Activated T-helper 2 cell treated with anti-CD3 and anti-CD28 coated beads, Interferon-gamma antibody, Interleukin-2, Interleukin-4, amounts not matched to agents 10 μg/mL and 5 μg/mL and 100 μg/mL, durations not matched to agents 14 hours and 24 hours and 36 hours (primary cell): Measurements from ENCODE around the gene ZNF891. TPM values are rescaled to one million over a fixed set of nuclear protein-coding genes. Genes with fewer than 3 reads are reported as not detected.

Experiments used
- DNase-seq: peaks from one replicate; pipeline ENCODE4 v3.0.0; 2021; ENCODE audit warnings: low spot score
- H3K27ac Mint-ChIP-seq: one replicate; pipeline ENCODE4 v1.8.0; 2021; ENCODE audit warnings: mixed read lengths
- H3K27me3 Mint-ChIP-seq: one replicate; pipeline ENCODE4 v1.8.0; 2021; ENCODE audit warnings: low read depth, mixed read lengths
- H3K36me3 Mint-ChIP-seq: one replicate; pipeline ENCODE4 v1.8.0; 2021; ENCODE audit warnings: low read depth, mixed read lengths
- H3K4me1 Mint-ChIP-seq: one replicate; pipeline ENCODE4 v1.8.0; 2021; ENCODE audit warnings: low read depth, mixed read lengths
- H3K4me3 Mint-ChIP-seq: one replicate; pipeline ENCODE4 v1.8.0; 2021; ENCODE audit warnings: low read depth, mild to moderate bottlenecking, moderate library complexity, mixed read lengths
- H3K9me3 Mint-ChIP-seq: one replicate; pipeline ENCODE4 v1.8.0; 2021; ENCODE audit warnings: mixed read lengths
- intact Hi-C: fragments of 100-400 bp; cut with micrococcal nuclease; formaldehyde crosslinking; loops from one replicate; pipeline ENCODE4 v1.15.1; 2023
- total RNA-seq: library from RNA; stranded (reverse); gene quantifications from 2 replicates; pipeline ENCODE4 v1.2.3, GENCODE V29; 2022

ZNF891 gene
- total RNA-seq, 1 donor from 2014 or later, result 2.0 TPM

DNA sequence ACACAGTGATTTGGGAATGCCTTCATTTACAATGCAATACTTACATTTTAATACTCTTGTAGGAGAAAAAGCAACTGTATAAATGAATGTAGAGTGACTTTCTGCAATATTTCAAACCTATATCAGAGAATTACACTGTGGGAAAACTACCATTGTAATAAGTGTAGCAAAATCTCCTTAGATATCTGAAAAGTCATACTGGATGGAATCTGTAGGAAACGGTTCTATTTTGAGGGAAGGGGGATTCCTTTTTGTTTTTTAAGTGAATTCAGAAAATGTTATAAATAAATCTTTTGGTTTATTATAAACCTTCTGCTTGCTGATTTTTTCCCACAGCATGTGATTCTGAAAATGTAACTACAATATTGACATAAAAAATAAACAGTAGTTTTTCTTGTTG is 23.0 kb downstream of the ZNF891 start:
- Mint-ChIP-seq H3K4me1 (no peaks in the 10 kb centered on the region), H3K4me3 (no peak overlapping the region), H3K27ac (no peak overlapping the region), H3K9me3 (peaks cover 85% of the 10 kb centered on the region), H3K36me3 (peaks cover 76% of the 10 kb centered on the region), H3K27me3 (no peaks in the 10 kb centered on the region)
- intact Hi-C loops, result no loop called here
- no peak for DNase-seq

GRCh38 chr12:133106253-133106652 is 23.8 kb downstream of the ZNF891 start:
- Mint-ChIP-seq H3K27ac (no peak overlapping the region), H3K4me1 (no peaks in the 10 kb centered on the region), H3K9me3 (peaks cover 88% of the 10 kb centered on the region), H3K36me3 (peaks cover 81% of the 10 kb centered on the region), H3K4me3 (no peak overlapping the region), H3K27me3 (no peaks in the 10 kb centered on the region)
- DNase-seq, result no peak
- intact Hi-C loops, result no loop called here

GRCh38 chr12:133105620-133106019 is 24.5 kb downstream of the ZNF891 start:
- Mint-ChIP-seq H3K36me3 (peaks cover 87% of the 10 kb centered on the region), H3K4me1 (no peaks in the 10 kb centered on the region), H3K4me3 (no peak overlapping the region), H3K27ac (no peak overlapping the region), H3K27me3 (no peaks in the 10 kb centered on the region), H3K9me3 (peaks cover 88% of the 10 kb centered on the region)
- intact Hi-C loops, result no loop called here
- DNase-seq, result no peak

DNA sequence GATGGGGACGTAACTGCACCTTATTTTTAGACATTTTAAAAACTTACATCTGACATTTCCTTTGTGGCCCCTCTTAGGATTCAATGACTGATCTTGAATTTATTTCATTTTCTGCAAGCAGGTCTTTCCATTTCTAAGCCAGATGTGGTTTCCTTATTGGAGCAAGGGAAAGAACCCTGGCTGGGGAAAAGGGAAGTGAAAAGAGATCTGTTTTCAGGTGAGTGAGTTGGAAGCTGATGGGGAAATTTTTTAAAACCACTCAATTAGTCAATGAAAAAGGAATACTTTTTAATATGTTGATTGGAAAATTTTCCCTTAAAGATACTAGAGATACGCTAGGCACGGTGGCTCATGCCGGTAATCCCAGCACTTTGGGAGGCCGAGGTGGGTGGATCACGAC is 46.7 kb downstream of the ZNF891 start:
- DNase-seq, result no peak
- intact Hi-C loops, result loop anchor here (5.0 kb wide), 1 partner anchor 321 kb away; the partner anchor contains the start of gene ANKLE2
- peaks cover 59% of the 10 kb centered on the region for H3K9me3 Mint-ChIP-seq
- peaks cover 3% of the 10 kb centered on the region for H3K4me1 Mint-ChIP-seq
- H3K27me3 Mint-ChIP-seq, result no peaks in the 10 kb centered on the region
- peak overlapping the region; percentile 17 for H3K4me3 Mint-ChIP-seq
- no peak overlapping the region for H3K27ac Mint-ChIP-seq
- peaks cover 74% of the 10 kb centered on the region for H3K36me3 Mint-ChIP-seq

DNA sequence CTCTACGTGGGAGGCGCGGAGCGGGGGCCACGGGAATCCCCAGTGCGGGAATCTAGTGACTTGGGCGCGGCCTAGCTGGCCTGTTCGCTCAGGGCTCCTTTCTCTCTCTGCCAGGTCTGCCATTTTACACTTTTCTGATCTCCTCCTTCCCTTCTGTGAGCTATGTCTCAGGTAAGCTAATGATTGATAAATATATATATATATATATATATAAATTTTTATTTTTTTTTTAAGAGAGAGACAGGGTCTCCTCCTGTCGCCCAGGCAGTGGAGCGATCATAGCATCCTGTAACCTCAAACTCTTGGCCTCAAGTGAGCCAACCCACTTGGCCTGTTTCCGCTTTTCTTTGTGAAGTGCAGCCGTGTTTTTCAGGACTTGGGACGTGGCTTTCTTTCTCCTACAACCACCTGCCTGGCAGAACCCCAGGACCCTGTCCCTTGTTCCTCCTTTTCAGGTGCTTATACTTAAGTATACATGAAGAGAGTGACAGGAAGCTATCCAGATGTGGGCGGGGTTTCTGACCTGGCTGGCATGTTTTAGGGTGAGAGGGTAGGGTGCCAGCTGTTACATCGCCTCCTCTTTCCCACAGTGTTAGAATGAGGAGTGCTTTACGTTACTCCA is 48.8 kb downstream of the ZNF891 start:
- no peak overlapping the region for H3K27ac Mint-ChIP-seq
- intact Hi-C loops, result loop anchor here (5.0 kb wide), 1 partner anchor 319 kb away; the partner anchor contains the start of gene ANKLE2
- no peak overlapping the region for H3K4me3 Mint-ChIP-seq
- peaks cover 3% of the 10 kb centered on the region for H3K4me1 Mint-ChIP-seq
- H3K36me3 Mint-ChIP-seq, result peaks cover 64% of the 10 kb centered on the region
- no peaks in the 10 kb centered on the region for H3K27me3 Mint-ChIP-seq
- H3K9me3 Mint-ChIP-seq, result peaks cover 62% of the 10 kb centered on the region
- DNase-seq, result no peak

- H3K27ac Mint-ChIP-seq, result no peak within 1 kb of the TSS
- peaks cover 3% of the 10 kb centered on the region for H3K4me1 Mint-ChIP-seq
- peaks cover 57% of the 10 kb centered on the region for H3K36me3 Mint-ChIP-seq
- peaks cover 59% of the 10 kb centered on the region for H3K9me3 Mint-ChIP-seq
- no peak within 1 kb of the TSS for H3K4me3 Mint-ChIP-seq
- intact Hi-C loops, result loop anchor here (1.0 to 5.0 kb wide), 9 partner anchors 43 to 318 kb away; partner anchors contain the start of genes ANKLE2, CHFR, GOLGA3 and ZNF10
- no peaks in the 10 kb centered on the region for H3K27me3 Mint-ChIP-seq
- DNase-seq, result peak; percentile 93
Observed at GRCh38 chr12:133080368-133081158, 49.5 kb downstream of the ZNF891 start, which contains the start of gene ZNF140. Gene ZNF140, plus strand, starts transcription at chr12:133080923. Its CDS starts 398 bp downstream, at chr12:133081321.

- Mint-ChIP-seq H3K4me3 (no peak overlapping the region), H3K27ac (no peak overlapping the region), H3K9me3 (peaks cover 63% of the 10 kb centered on the region), H3K27me3 (no peaks in the 10 kb centered on the region), H3K36me3 (peaks cover 54% of the 10 kb centered on the region), H3K4me1 (peaks cover 3% of the 10 kb centered on the region)
- DNase-seq, result peak; percentile 96
- intact Hi-C loops, result loop anchor here (1.0 to 5.0 kb wide), 9 partner anchors 43 to 318 kb away; partner anchors contain the start of genes ANKLE2, CHFR, GOLGA3 and ZNF10
Observed at GRCh38 chr12:133080026-133080367, 50.1 kb downstream of the ZNF891 start.

DNA sequence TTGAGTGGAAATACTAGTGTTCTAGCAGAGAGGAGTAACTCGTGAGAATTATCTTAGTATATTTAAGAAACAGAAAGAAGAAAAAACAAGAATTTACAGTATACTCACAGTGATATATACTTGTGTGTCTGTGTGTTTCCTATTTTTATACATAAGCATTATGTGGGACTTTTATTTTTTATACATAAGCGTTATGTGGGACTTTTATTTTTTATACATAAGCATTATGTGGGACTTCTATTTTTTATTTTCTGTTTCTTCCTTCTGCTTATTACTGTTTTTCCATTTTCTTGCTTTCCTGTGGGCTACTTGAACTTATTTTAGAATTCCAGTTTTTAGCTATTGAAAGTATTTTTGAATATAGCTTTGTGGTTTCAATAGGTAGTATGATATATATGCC is 56.2 kb downstream of the ZNF891 start:
- H3K27me3 Mint-ChIP-seq, result no peaks in the 10 kb centered on the region
- intact Hi-C loops, result no loop called here
- DNase-seq, result no peak
- H3K9me3 Mint-ChIP-seq, result peaks cover 59% of the 10 kb centered on the region
- H3K4me3 Mint-ChIP-seq, result no peak overlapping the region
- H3K27ac Mint-ChIP-seq, result no peak overlapping the region
- peaks cover 12% of the 10 kb centered on the region for H3K36me3 Mint-ChIP-seq
- H3K4me1 Mint-ChIP-seq, result no peaks in the 10 kb centered on the region

DNA sequence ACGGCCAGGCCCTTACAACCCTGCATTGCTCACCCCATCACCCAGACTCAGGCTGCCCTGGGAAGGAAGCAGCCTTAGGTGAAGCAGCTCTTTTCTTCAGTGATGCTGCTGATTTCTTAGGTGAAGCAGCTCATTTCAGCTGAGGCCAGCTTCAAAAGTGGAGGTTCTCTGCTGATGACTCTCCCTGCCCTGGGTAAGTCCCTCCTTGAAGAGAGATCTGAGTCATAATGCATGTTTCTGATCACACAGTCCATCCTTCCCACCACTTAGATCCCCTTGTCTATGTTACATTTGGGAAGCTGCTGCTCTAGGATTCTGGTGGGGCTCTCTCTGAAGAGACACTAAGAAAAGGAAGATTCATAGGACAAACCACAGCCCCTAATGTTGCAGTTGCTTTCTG is 66.5 kb downstream of the ZNF891 start:
- Mint-ChIP-seq H3K9me3 (peaks cover 70% of the 10 kb centered on the region), H3K27ac (no peak overlapping the region), H3K4me3 (no peak overlapping the region), H3K4me1 (no peaks in the 10 kb centered on the region), H3K27me3 (no peaks in the 10 kb centered on the region), H3K36me3 (peaks cover 22% of the 10 kb centered on the region)
- DNase-seq, result no peak
- intact Hi-C loops, result no loop called here

- no peak overlapping the region for H3K4me3 Mint-ChIP-seq
- H3K4me1 Mint-ChIP-seq, result no peaks in the 10 kb centered on the region
- intact Hi-C loops, result no loop called here
- H3K27me3 Mint-ChIP-seq, result no peaks in the 10 kb centered on the region
- no peak for DNase-seq
- no peak overlapping the region for H3K27ac Mint-ChIP-seq
- H3K36me3 Mint-ChIP-seq, result peaks cover 38% of the 10 kb centered on the region
- peaks cover 76% of the 10 kb centered on the region for H3K9me3 Mint-ChIP-seq
Observed at GRCh38 chr12:133061954-133062353, 68.1 kb downstream of the ZNF891 start.

GRCh38 chr12:133058203-133059113 is 71.6 kb downstream of the ZNF891 start:
- Mint-ChIP-seq H3K4me3 (no peak overlapping the region), H3K27me3 (no peaks in the 10 kb centered on the region), H3K4me1 (no peaks in the 10 kb centered on the region), H3K9me3 (peaks cover 67% of the 10 kb centered on the region), H3K36me3 (peaks cover 56% of the 10 kb centered on the region), H3K27ac (no peak overlapping the region)
- DNase-seq, result no peak
- intact Hi-C loops, result no loop called here

- Mint-ChIP-seq H3K36me3 (peaks cover 60% of the 10 kb centered on the region), H3K27ac (no peak overlapping the region), H3K4me1 (no peaks in the 10 kb centered on the region), H3K9me3 (peaks cover 67% of the 10 kb centered on the region), H3K27me3 (no peaks in the 10 kb centered on the region), H3K4me3 (no peak overlapping the region)
- DNase-seq, result no peak
- intact Hi-C loops, result no loop called here
Observed at GRCh38 chr12:133057446-133057845, 72.6 kb downstream of the ZNF891 start.
